Naive B cell (primary cell): ENCODE measurements around the gene CEACAM21. TPM values are rescaled to one million over a fixed set of nuclear protein-coding genes. Genes with fewer than 3 reads are reported as not detected.

Source experiments
- ATAC-seq, 2 donors: fragments of 150-1000 bp; cut with Tn5 transposase; 2 replicates each; pipeline ENCODE4 v1.10.0; 2021; ENCODE audit warnings: low read depth in 2 of 2, mild to moderate bottlenecking in 2 of 2, moderate library complexity in 2 of 2
- DNase-seq: peaks from one replicate; pipeline ENCODE4 v3.0.0; 2022
- H3K27ac Mint-ChIP-seq, 6 donors: one replicate each; pipeline ENCODE4 v1.8.0; 2020 to 2022; ENCODE audit warnings: mild to moderate bottlenecking in 6 of 6, mixed read lengths in 6 of 6, moderate library complexity in 5 of 6, inconsistent platforms in 2 of 6
- H3K27me3 Mint-ChIP-seq, 3 donors: one replicate each; pipeline ENCODE4 v1.8.0; 2021 to 2022; ENCODE audit warnings: mixed read lengths in 3 of 3, mild to moderate bottlenecking in 1 of 3
- H3K36me3 Mint-ChIP-seq, 2 donors: one replicate each; pipeline ENCODE4 v1.8.0; 2020 to 2022; ENCODE audit warnings: mixed read lengths in 2 of 2, inconsistent platforms in 1 of 2, mild to moderate bottlenecking in 1 of 2
- H3K4me1 Mint-ChIP-seq, 3 donors: one replicate each; pipeline ENCODE4 v1.8.0; 2020 to 2022; ENCODE audit warnings: mixed read lengths in 3 of 3, inconsistent platforms in 1 of 3, mild to moderate bottlenecking in 1 of 3, moderate library complexity in 1 of 3
- H3K4me3 Mint-ChIP-seq, 8 donors: one replicate each; pipeline ENCODE4 v1.8.0; 2020 to 2022; ENCODE audit warnings: mild to moderate bottlenecking in 8 of 8, mixed read lengths in 8 of 8, moderate library complexity in 8 of 8, inconsistent platforms in 2 of 8
- H3K9me3 Mint-ChIP-seq, 7 donors: one replicate each; pipeline ENCODE4 v1.8.0; 2020 to 2022; ENCODE audit warnings: mixed read lengths in 7 of 7, mild to moderate bottlenecking in 5 of 7, inconsistent platforms in 2 of 7, moderate library complexity in 1 of 7
- polyA plus RNA-seq, 6 donors: library from polyadenylated mRNA; unstranded; fragments of 300-500 nt; fragmentation: Illumina TruSeq; gene quantifications; one replicate each; pipeline ENCODE4 v1.2.3, GENCODE V29; 2021; ENCODE audit warnings: low read depth in 6 of 6

CEACAM21 gene
- polyA plus RNA-seq, 6 donors from 2014 or later, result 7.1 to 57.2 (median 20.0) TPM

- peaks cover 18 to 80% (median 65%) of the 10 kb centered on the region in 3 donors for H3K27me3 Mint-ChIP-seq
- H3K4me3 Mint-ChIP-seq, result no peak overlapping the region
- no peak for DNase-seq
- H3K9me3 Mint-ChIP-seq, result peaks cover 0 to 8% (median 0%) of the 10 kb centered on the region in 7 donors
- H3K36me3 Mint-ChIP-seq, result peaks cover 0 to 9% of the 10 kb centered on the region in 2 donors
- ATAC-seq, result no peak
- no peaks in the 10 kb centered on the region for H3K4me1 Mint-ChIP-seq
- H3K27ac Mint-ChIP-seq, result peak overlapping the region in 1 of 6 donors; percentile 16
Measured at GRCh38 chr19:41616792-41617621, 41.0 kb downstream of the CEACAM21 start.

DNA sequence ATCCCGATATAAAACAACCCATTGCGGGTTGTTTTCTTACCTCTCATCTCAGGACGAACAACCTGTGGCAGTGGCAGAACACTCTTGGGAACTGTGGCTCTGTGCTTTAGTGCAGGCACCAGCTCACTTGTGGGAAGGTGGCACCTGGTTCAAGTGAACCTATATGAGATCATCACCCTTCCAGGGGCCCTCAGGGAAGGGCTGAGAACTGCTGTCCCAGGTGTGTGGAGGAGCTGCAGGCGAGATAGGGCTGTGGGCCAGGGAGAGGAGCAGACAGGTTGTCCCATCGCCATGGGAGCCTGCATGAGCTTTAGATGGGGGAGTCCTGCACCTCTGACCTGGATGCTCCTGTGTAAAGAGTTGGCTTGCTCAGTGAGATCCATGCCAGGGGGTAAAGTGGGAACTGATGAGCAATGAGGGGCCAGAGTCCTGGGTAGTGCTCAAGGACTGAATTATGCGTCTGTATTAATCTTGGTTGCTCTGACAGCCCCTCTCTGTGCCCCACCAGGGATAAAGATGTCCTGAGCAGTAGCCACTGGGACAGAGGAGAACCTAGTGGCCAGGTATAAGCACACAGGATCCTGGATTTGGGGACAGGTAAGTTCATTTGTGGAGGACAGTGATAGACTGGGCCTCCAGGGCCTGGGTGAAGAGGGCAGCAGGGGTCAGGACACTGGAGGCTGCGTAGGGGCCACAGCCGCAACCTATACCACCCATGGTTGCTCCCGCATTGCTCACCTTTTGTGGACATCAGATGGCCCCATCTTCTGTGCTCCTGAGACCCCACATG lies 42.2 kb downstream of the CEACAM21 start:
- no peak overlapping the region for H3K4me3 Mint-ChIP-seq
- H3K9me3 Mint-ChIP-seq, result peaks cover 0 to 5% (median 0%) of the 10 kb centered on the region in 7 donors
- peaks cover 0 to 9% of the 10 kb centered on the region in 2 donors for H3K36me3 Mint-ChIP-seq
- H3K27me3 Mint-ChIP-seq, result peaks cover 21 to 78% (median 61%) of the 10 kb centered on the region in 3 donors
- H3K27ac Mint-ChIP-seq, result no peak overlapping the region
- ATAC-seq (no peak), DNase-seq (no peak)
- no peaks in the 10 kb centered on the region for H3K4me1 Mint-ChIP-seq

DNA sequence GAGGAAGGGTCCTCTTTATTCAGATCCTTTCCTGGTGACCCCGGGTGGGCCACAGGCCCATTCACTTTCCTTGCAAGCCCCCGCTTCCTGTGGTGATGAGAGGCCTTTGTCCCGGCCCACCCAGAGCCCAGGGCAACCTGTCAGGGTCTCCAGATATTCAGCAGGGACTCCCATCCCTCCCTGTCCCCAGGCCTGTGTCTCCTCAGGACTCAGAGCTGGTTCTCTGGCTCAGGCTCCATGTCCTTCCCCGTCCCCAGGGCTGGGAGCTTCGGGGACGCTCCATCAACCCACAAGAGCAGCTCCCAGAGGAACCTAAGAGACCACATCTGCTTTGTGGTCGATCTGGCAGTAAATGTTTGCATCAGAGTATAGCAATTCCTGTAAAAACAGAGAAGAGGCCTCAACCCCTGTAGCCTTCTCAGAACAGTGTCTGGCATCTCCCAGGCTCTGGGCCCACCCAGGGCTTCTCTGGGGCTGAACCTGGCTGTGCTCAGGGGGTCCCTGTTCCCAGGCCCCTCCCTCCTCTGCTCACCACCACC lies 43.1 kb downstream of the CEACAM21 start:
- peaks cover 0 to 1% (median 0%) of the 10 kb centered on the region in 7 donors for H3K9me3 Mint-ChIP-seq
- DNase-seq (no peak), ATAC-seq (no peak)
- peaks cover 20 to 70% (median 54%) of the 10 kb centered on the region in 3 donors for H3K27me3 Mint-ChIP-seq
- H3K36me3 Mint-ChIP-seq, result no peaks in the 10 kb centered on the region
- no peak overlapping the region for H3K27ac Mint-ChIP-seq
- no peak overlapping the region for H3K4me3 Mint-ChIP-seq
- H3K4me1 Mint-ChIP-seq, result no peaks in the 10 kb centered on the region

GRCh38 chr19:41620171-41620570 lies 44.2 kb downstream of the CEACAM21 start:
- Mint-ChIP-seq H3K4me3 (no peak overlapping the region), H3K9me3 (no peaks in the 10 kb centered on the region), H3K27me3 (peaks cover 20 to 69% (median 51%) of the 10 kb centered on the region in 3 donors), H3K27ac (no peak overlapping the region), H3K4me1 (no peaks in the 10 kb centered on the region), H3K36me3 (no peaks in the 10 kb centered on the region)
- DNase-seq, result no peak
- no peak for ATAC-seq

DNA sequence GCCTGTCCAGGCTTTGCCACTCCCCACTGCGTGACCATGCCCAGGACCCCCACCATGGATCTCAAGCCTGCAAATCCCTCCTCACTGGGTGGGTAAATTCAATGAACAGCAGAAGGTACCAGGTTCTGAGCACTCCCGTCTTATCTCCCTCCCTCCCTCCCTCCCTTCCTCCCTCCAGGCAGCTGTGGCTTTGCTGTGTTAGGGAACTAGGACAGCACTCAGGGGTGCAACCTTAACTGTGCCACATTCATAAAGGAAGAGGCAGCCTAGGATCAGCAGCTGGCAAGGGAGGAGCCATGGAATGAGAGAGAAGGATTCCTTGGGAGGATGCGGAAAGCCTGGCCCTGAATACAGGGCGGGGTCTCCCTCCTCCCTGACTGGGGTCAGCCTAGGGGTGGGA lies 45.3 kb downstream of the CEACAM21 start:
- ATAC-seq (no peak), DNase-seq (no peak)
- Mint-ChIP-seq H3K27me3 (peaks cover 14 to 69% (median 60%) of the 10 kb centered on the region in 3 donors), H3K27ac (no peak overlapping the region), H3K4me3 (no peak overlapping the region), H3K9me3 (no peaks in the 10 kb centered on the region), H3K4me1 (no peaks in the 10 kb centered on the region), H3K36me3 (no peaks in the 10 kb centered on the region)

- no peaks in the 10 kb centered on the region for H3K9me3 Mint-ChIP-seq
- no peak overlapping the region for H3K4me3 Mint-ChIP-seq
- H3K4me1 Mint-ChIP-seq, result no peaks in the 10 kb centered on the region
- H3K27ac Mint-ChIP-seq, result peak overlapping the region in 1 of 6 donors; percentile 53
- H3K27me3 Mint-ChIP-seq, result peaks cover 12 to 69% (median 60%) of the 10 kb centered on the region in 3 donors
- no peaks in the 10 kb centered on the region for H3K36me3 Mint-ChIP-seq
- DNase-seq (no peak), ATAC-seq (no peak)
Measured at GRCh38 chr19:41621654-41622053, 45.7 kb downstream of the CEACAM21 start.

GRCh38 chr19:41623360-41623759 lies 47.4 kb downstream of the CEACAM21 start:
- H3K27ac Mint-ChIP-seq, result no peak overlapping the region
- no peak for DNase-seq
- no peaks in the 10 kb centered on the region for H3K9me3 Mint-ChIP-seq
- H3K4me3 Mint-ChIP-seq, result no peak overlapping the region
- peaks cover 12 to 66% (median 61%) of the 10 kb centered on the region in 3 donors for H3K27me3 Mint-ChIP-seq
- H3K36me3 Mint-ChIP-seq, result no peaks in the 10 kb centered on the region
- H3K4me1 Mint-ChIP-seq, result no peaks in the 10 kb centered on the region
- ATAC-seq, result no peak

DNA sequence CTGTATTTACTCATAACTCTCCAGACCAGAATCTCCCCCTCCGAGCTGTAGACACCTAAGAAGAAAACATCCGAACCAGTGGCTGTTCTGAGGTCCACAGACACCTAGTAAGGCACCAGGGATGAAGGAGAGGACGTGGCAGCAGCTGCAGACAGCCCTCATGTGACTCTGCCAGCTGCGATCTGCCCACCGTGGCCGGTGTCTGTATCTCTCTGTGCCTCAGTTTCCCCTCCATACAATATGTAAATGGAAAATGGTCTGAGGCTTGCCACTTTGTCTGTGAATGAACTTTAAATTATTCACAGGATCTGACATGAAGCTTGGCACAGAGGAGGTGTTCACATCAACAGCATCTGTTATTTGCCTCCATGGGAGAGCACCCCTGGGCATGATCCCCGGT lies 48.5 kb downstream of the CEACAM21 start:
- peaks cover 17 to 66% (median 66%) of the 10 kb centered on the region in 3 donors for H3K27me3 Mint-ChIP-seq
- no peaks in the 10 kb centered on the region for H3K4me1 Mint-ChIP-seq
- no peak overlapping the region for H3K27ac Mint-ChIP-seq
- no peak overlapping the region for H3K4me3 Mint-ChIP-seq
- H3K36me3 Mint-ChIP-seq, result no peaks in the 10 kb centered on the region
- ATAC-seq (no peak), DNase-seq (no peak)
- H3K9me3 Mint-ChIP-seq, result peaks cover 0 to 2% (median 0%) of the 10 kb centered on the region in 7 donors

GRCh38 chr19:41624937-41625336 lies 49.0 kb downstream of the CEACAM21 start:
- Mint-ChIP-seq H3K4me3 (no peak overlapping the region), H3K4me1 (no peaks in the 10 kb centered on the region), H3K27me3 (peaks cover 17 to 66% (median 64%) of the 10 kb centered on the region in 3 donors), H3K9me3 (peaks cover under 1 to 6% (median 1%) of the 10 kb centered on the region in 7 donors), H3K27ac (no peak overlapping the region), H3K36me3 (peaks cover under 1 to 2% of the 10 kb centered on the region in 2 donors)
- no peak for DNase-seq
- no peak for ATAC-seq

DNA sequence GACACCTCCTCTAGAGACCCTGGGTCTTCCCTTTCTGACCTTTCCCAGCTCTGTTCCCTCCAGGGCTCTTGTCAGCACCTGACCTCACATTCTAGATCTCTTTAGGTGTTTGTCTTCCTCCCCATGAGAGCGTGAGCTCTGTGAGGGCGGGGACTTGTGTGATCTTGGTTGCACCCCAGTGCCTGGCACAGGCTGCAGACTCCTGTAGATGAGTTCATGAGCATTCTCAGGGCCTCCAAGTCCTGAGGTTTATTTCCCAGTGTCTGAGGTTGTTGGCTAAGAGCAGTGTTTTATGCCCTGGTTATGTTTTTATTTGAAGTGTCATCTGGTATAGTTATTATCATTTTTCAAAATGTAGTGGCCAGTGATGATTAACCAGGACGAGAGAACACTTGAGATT lies 50.3 kb downstream of the CEACAM21 start:
- H3K27ac Mint-ChIP-seq, result no peak overlapping the region
- no peaks in the 10 kb centered on the region for H3K4me1 Mint-ChIP-seq
- no peak overlapping the region for H3K4me3 Mint-ChIP-seq
- DNase-seq (no peak), ATAC-seq (no peak)
- H3K36me3 Mint-ChIP-seq, result peaks cover 8 to 9% of the 10 kb centered on the region in 2 donors
- H3K27me3 Mint-ChIP-seq, result peaks cover 17 to 53% (median 53%) of the 10 kb centered on the region in 3 donors
- H3K9me3 Mint-ChIP-seq, result peaks cover 4 to 17% (median 13%) of the 10 kb centered on the region in 7 donors

DNA sequence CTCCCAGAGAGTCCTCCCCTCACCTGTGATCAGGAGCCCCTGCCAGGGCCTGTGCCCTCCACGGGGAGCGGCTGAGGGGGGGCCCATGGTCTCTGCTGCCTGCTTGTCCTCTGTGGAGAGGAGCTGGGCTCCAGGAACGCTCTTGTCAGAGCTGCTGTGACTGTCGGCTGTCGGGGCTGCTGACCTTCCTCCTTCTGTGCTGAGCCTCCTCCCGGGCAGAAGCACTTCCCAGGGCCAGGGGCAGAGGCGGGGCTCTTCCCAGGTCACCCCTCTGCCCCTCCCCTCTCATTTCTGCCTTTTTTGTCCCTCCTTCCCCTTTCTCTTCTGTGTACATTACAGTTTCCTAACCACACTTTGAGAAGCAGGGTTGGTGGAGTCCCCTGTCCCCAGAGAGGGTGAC lies 50.9 kb downstream of the CEACAM21 start, which contains the start of gene CEACAM4:
CEACAM4 (minus strand) TSS at position 198 of the 400 bp plus-strand sequence; CDS start at position 87, 111 bp downstream.
- Mint-ChIP-seq H3K4me3 (peak within 1 kb of the TSS in 1 of 8 donors; percentile 29), H3K36me3 (peaks cover 8 to 13% of the 10 kb centered on the region in 2 donors), H3K27me3 (peaks cover 17 to 47% (median 47%) of the 10 kb centered on the region in 3 donors), H3K4me1 (no peaks in the 10 kb centered on the region), H3K27ac (peak within 1 kb of the TSS in 2 of 6 donors; percentile 20 to 55), H3K9me3 (peaks cover 4 to 21% (median 16%) of the 10 kb centered on the region in 7 donors)
- DNase-seq, result no peak
- no peak for ATAC-seq

- Mint-ChIP-seq H3K36me3 (peaks cover 8 to 13% of the 10 kb centered on the region in 2 donors), H3K4me1 (no peaks in the 10 kb centered on the region), H3K27me3 (peaks cover 18 to 46% (median 40%) of the 10 kb centered on the region in 3 donors), H3K27ac (no peak overlapping the region), H3K9me3 (peaks cover 4 to 27% (median 20%) of the 10 kb centered on the region in 7 donors), H3K4me3 (no peak overlapping the region)
- no peak for ATAC-seq
- no peak for DNase-seq
Measured at GRCh38 chr19:41627966-41628675, 52.2 kb downstream of the CEACAM21 start.
